GM19324 (cell line): Measurements from ENCODE around the gene TMEM219.
A peak's percentile ranks its signal among the peaks of the same experiment; 100 is the strongest.
"Not testable (repeated sequence)": the region's sequence is repeated elsewhere in the genome, so short reads cannot be mapped to it uniquely, and the experiment has no call there.

ENCODE experiments used
- ATAC-seq: cut with Tn5 transposase; IDR thresholded peaks from one replicate; pipeline ENCODE4 v1.9.1; 2021; ENCODE audit warnings: mild to moderate bottlenecking, moderate library complexity; ENCODE audit not compliant: unreplicated experiment, low FRiP score

TMEM219 gene

DNA sequence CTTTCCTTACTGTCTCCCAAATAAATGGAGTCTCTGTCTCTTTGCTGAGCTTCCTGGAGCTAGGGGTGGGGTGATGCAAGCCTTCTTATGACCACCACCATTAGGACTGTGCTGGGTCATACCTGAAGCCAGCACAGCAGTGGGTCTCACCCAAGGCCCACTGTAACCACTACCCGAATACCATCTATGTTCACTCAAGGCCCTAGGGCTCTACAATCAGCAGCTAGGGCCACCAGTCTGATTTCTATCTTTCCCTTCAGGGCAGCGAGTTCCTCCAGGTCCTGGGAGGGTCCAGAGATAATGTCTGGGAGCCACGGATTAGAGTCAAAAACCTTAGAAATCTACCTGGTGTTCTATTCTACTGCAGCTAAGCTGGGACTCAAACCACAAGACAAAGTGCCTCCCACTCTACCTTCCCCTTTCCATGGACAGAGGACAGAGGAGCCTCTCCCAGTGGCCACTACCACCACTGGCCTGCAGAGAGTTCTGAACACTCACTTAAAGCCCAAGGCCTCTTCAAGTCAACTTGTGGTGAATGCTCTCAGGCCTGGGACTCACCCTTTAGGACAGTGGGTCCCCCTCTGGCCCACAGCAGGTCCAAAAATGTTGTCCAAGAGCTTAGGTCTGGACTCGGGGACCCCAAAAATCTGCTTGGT, 10.9 kb upstream of the TMEM219 start:
- ATAC-seq: no peak

DNA sequence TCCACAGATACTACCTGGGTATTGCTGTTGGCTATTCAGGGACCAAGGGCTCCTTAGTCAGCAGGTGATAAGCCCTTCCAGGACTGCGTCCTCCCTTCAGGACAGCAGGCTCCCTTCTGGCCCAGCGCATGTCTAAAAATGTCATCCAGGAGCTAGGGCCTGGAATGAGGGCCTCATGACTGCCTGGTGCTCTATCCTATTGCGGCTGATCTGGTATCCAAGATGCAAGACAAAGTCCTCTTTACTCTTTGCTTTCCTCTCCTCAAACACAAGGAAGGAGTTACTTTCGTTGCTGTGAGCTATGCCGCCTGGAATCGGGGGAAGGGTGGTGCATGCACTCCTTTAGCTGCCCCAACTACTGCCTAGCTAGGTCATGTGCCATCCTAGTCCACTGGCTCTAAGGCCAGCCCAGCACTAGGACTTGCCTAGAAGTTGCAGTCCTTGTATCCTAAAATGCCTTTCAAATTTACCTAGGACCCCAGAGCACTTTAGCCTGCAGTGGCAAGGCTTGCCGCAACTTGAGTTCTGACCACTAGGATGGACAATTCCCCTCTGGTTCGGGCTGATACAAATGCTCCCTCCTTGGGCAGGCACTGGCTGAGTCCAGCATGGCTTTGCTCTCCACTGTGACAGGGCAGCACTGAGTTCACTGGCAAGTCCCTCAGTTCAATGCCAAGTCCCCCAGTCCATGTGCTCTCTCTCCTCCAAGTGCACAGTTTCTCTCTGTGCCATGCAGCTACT, 10.1 kb upstream of the TMEM219 start:
- no peak for ATAC-seq

- ATAC-seq: no peak
Observed at GRCh38 chr16:29958756-29959155, 3.1 kb upstream of the TMEM219 start.

DNA sequence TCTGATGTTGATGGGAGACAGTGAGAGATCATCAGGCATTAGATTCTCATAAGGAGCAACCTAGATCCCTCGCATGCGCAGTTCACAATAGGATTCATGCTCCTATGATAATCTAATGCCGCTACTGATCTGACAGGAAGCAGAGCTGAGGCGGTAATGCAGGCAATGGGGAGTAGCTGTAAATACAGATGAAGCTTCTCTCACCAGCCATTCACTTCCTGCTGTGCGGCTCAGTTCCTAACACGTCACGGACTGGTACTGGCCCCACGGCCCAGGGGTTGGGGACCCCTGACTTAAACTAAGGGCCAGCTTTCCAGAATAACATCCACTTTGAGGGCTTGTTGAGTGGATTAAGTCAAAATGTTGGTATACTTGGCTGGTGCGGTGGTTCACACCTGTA, 2.6 kb upstream of the TMEM219 start:
- ATAC-seq: no peak

GRCh38 chr16:29959821-29960220, 2.1 kb upstream of the TMEM219 start:
- not testable (repeated sequence) for ATAC-seq

- no peak for ATAC-seq
Observed at GRCh38 chr16:29961127-29961478, 776 bp upstream of the TMEM219 start.

DNA sequence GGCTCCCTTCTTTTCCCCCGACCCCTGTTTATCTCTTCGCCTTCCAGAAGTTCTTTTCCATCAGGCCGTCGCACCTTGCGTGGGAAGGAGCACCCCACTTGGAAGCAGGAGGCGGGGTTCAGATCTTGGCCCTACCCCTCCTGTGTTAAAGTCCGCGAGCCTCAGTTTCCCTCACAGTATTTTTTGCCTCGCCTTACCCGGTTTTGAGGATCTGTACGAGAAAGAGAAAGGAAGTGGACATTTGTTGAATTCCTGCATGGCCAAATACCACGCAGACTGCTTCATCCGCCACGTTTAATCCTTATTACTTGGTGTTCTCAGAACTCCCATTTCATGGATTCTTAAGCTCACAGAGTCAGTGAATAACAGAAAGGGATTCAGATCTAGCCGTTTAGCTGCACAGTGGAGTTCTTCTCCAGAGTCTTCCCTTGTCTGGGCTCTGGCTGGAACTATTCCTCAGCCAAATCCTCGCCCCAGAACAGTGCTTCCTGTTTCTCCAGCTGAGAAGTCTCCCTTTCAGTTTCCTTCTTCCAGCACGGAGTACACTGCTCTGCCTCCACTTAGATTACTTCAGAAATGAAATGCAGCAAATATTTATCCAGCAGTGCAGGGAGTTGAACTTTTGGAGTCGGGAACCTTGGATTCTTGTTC, 590 bp downstream of the TMEM219 start:
- ATAC-seq: no peak

- no peak for ATAC-seq
Observed at GRCh38 chr16:29963021-29963743, 1.3 kb downstream of the TMEM219 start.

DNA sequence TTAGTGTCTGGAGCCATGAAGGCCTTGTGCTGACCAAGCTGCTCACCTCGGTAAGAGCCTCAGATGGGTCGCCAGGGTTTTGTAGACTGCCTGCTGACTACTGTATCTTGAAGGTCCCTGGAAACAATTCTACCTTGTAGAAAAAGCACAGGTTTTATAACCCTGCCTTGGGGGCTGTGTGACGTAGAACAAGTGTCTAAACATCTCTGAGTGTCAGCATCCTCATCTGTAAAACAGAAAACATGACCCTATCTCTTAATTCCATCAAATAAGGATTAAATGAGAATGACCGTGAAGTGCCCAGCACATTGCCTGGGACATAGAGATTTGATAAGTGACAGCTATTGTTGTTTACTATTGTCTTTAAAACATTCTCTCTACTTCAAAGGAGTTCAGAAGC, 6.3 kb downstream of the TMEM219 start:
- no peak for ATAC-seq

DNA sequence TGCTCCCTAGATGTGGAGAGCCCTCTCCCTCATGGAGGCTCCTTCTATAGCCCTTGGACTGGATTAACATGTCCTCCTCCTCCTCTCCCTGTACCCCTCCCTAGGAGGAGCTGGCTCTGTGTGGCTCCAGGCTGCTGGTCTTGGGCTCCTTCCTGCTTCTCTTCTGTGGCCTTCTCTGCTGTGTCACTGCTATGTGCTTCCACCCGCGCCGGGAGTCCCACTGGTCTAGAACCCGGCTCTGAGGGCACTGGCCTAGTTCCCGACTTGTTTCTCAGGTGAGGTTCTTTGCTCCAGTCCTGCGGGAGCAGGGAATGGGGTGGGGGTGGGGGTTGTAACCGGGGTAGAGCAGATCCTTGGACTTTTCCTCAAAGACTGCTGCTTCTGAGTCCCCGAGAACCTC, 9.4 kb downstream of the TMEM219 start:
- no peak for ATAC-seq

DNA sequence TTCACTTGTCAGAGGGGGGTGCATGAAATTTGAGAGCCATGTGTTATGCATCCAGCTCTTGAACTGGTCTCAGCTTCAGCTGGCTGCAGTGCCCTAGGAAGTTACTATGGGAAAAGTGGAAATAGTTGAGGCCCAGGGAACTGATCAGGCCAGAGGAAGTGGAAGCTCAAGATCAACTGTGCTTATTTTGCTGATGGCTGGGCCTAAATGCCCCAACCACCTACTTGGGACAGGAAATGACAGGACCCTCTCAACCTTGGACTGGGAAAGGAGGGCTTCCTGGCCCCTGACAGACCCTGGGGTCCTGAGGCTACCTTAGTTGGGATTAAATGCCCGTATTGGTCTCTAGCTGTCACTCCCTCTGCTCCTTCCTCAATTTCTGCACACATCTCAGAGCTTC, 10.6 kb downstream of the TMEM219 start:
- ATAC-seq: no peak

DNA sequence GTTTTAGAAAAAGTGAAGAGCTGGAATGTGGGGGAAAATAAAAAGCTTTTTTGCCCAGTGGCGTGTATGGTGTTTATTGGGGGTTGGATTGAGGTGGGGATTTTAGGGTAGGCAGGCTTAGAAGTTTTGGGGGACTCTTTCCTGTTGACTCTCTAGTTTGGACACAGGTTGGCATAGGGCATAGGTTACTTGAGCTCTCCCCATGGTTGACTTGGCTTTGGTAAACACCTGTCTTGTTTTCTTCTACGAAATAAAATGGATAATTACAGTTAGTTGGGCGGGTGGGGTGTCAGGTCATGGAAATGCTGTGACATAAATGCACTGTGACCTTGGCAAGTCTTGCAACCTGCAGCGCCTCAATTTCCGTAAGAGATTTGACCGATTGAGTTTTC, 11.1 kb downstream of the TMEM219 start:
- no peak for ATAC-seq

DNA sequence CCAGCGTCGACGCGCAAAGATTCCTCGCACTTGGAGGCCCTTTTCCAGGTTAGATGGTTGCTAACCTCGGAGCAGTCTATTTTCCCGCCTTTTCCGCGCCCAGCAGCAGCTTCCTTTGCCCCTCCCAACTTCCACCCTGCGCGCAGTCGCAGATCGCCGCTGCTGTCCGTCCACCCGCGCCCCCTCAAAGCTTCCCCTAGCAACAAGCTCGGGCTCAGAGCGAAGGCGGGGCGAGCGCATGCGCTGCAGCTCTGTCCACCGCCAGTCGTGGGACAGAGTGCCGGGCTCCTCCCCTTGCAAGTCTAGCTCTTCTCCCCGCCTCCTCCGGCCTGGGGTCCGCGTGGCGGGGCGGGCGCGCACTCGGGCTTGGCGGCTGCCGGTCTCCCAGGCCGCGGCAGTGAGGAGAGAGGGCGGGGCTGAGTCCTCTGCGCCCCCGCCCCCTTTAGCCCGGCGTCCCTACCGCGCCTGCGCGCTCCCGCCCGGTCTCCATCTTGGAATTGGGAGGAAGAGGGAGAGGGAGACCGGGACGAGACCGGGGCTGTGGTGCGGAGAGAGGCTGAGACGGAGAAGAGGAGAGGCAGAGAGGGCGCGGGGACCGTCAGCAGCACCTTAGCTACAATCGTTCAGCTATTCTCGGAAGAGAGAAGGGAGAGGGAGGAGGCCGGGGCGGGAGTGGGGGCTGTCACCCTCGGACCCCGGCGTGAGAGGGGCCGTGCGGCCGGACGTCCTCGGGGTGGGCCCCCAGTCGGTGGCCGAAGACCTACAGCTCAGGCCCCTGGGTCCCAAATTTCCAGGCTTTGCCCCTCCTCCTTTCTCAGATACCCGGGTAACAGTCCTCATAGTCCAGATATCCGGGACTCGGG, 11.7 kb downstream of the TMEM219 start, which contains the start of gene TAOK2:
TAOK2 (plus strand) TSS at position 485 of the 863 bp plus-strand sequence. CDS start 3,905 bp downstream, outside the sequence.
- peak; percentile 97 for ATAC-seq

GRCh38 chr16:29974291-29975133, 12.6 kb downstream of the TMEM219 start:
- ATAC-seq: no peak

DNA sequence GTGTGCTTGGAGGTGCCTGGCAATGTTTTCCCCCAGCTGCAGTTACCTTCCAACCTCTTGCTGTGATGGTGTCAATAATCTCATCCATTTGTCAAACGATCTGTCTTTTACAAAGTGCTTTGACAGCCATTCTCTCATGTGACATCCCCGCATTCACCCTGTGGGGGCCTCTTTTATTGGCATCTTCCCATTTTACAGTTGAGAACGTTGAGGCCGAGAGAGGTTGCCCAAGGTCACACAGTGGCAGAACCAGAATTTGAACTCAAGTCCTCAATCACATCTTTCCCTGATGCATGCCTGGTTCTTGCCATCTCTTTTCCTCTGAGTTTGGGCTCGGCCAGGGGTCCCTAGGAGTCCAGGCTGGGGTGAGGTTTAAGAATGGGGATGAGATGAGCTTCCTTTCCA, 13.3 kb downstream of the TMEM219 start:
- ATAC-seq: no peak

DNA sequence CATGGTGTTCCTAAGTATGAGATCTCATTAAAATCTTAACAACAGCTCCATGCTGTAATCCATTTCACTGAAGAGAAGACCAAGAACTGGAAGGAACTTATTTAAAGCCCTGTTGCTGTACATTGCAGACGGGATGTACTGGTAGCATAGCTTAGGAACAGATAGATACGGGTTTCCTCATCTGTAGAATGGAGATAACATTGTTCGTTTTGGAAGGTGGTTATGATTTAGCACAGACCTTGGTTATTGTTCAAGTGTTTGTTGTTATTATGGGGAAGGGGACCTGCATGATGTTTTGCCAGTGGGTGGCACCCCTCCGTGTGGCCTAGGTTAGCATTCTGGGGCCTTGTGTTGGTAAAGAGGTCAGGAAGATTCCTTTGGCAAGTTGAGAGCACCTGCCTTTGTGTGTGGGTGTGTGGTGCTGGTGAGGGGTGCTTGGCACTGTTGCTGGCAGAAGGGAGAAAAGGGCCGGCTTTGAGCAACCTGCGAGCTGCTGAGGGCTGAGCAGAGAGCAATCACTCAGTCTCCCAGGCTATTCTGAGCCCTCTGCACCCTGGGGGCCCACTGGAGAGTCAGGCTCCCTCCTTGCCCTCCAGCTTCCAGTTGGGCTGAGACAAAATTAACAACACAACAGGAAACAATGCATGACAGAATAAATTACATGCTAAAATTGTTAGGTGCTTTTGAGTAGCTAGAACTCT, 14.1 kb downstream of the TMEM219 start:
- no peak for ATAC-seq

DNA sequence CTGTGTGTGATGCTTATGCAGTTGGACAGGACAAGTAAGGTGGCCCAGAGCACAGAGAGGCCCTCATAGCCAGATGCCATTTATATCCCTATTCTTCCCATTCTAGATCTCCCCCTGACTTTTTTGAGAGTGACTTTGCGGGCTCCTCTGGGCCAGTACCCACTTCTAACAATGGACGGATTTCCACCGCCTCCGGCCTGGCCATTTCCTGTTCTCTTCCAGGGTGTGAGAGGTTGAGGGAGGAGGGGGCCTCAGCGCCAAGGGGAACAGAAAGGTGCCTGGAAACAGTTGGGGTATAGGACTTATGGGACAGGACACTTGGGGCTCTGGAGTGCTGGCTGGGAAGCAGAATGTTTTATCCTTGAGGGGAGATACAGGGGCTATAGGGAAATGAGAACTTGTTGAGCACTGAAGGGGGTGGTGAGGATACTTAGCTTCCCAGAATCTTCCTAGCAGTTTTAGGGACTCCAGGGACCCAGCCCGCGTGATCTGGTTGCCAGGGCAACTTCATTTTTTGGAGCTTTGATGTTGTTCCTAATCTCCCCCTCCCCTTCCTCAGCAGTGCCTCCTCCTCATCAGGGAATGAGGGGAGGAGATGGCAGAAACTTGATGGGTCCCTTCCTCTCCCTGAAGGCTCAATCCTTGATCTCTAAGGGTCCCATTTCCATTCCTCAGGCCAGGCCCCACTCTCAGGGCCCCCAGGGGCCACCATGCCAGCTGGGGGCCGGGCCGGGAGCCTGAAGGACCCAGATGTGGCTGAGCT, 15.4 kb downstream of the TMEM219 start:
- no peak for ATAC-seq

- no peak for ATAC-seq
Observed at GRCh38 chr16:29978081-29978480, 16.2 kb downstream of the TMEM219 start.
